CD14-positive monocyte (primary cell): Measurements from ENCODE around the gene ZPR1. TPM values are rescaled to one million over a fixed set of nuclear protein-coding genes. Genes with fewer than 3 reads are reported as not detected.
A peak's percentile ranks its signal among the peaks of the same experiment; 100 is the strongest.

Source experiments
- DNase-seq, 3 donors: peaks; one replicate each; pipeline ENCODE4 v3.0.0-alpha.2; 2011 to 2022
- H2AFZ ChIP-seq: 2 replicates; pipeline ENCODE4 v1.6.0; 2012; ENCODE audit warnings: mild to moderate bottlenecking, low read depth, low read length, inconsistent platforms; ENCODE audit not compliant: insufficient read depth, poor library complexity, severe bottlenecking
- H3K27ac ChIP-seq, 2 donors: 1 replicate in 1 of 2; 2 replicates in 1 of 2; pipeline ENCODE4 v1.5.1; 2012 to 2013; ENCODE audit warnings: low read length in 2 of 2, control low read depth in 1 of 2, inconsistent platforms in 1 of 2, low read depth in 1 of 2, mild to moderate bottlenecking in 1 of 2
- H3K27me3 ChIP-seq, 2 donors: one replicate each; pipeline versions ENCODE4 v1.6.0 to v1.6.1; 2011 to 2013; ENCODE audit warnings: low read length in 2 of 2; ENCODE audit not compliant: control insufficient read depth in 2 of 2, insufficient read depth in 2 of 2
- H3K36me3 ChIP-seq, 2 donors: replicated peaks in 1 of 2; 1 replicate in 1 of 2; 2 replicates in 1 of 2; pipeline versions ENCODE4 v1.5.1 to v1.6.1; 2012 to 2013; ENCODE audit warnings: low read length in 2 of 2, control low read depth in 1 of 2, inconsistent platforms in 1 of 2, mild to moderate bottlenecking in 1 of 2; ENCODE audit not compliant: insufficient read depth in 2 of 2, control insufficient read depth in 1 of 2
- H3K4me1 ChIP-seq, 2 donors: 1 replicate in 1 of 2; 2 replicates in 1 of 2; pipeline versions ENCODE4 v1.5.1 to v1.6.1; 2012 to 2013; ENCODE audit warnings: low read length in 2 of 2, control low read depth in 1 of 2, inconsistent platforms in 1 of 2, mild to moderate bottlenecking in 1 of 2, moderate library complexity in 1 of 2; ENCODE audit not compliant: insufficient read depth in 2 of 2, control insufficient read depth in 1 of 2
- H3K4me2 ChIP-seq: replicated peaks from 2 replicates; pipeline ENCODE3; 2012; ENCODE audit warnings: low read length, moderate library complexity, mild to moderate bottlenecking; ENCODE audit not compliant: poor library complexity, severe bottlenecking; ENCODE audit errors: extremely low read depth
- H3K4me3 ChIP-seq, 3 experiments: fragments of 200-600 bp in 1 of 3; sonication (generic) in 1 of 3; replicated peaks in 1 of 3; 1 replicate in 2 of 3; 2 replicates in 1 of 3; pipeline ENCODE4 v1.5.1; 2011 to 2013; ENCODE audit warnings: low read length in 3 of 3, mild to moderate bottlenecking in 3 of 3, control low read depth in 2 of 3, low read depth in 2 of 3, inconsistent platforms in 1 of 3, moderate library complexity in 1 of 3
- H3K79me2 ChIP-seq: 2 replicates; pipeline ENCODE4 v1.6.0; 2012; ENCODE audit warnings: mild to moderate bottlenecking, control low read depth, inconsistent platforms, low read length, moderate library complexity; ENCODE audit not compliant: insufficient read depth
- H3K9ac ChIP-seq: 2 replicates; pipeline ENCODE4 v1.6.0; 2017; ENCODE audit warnings: low read length, mild to moderate bottlenecking; ENCODE audit not compliant: insufficient read depth, poor library complexity, severe bottlenecking
- H3K9me3 ChIP-seq, 2 donors: replicated peaks in 1 of 2; 1 replicate in 1 of 2; 2 replicates in 1 of 2; pipeline versions ENCODE4 v1.5.1 to v1.6.1; 2012 to 2013; ENCODE audit warnings: low read length in 2 of 2, control low read depth in 1 of 2; ENCODE audit not compliant: control insufficient read depth in 1 of 2, insufficient read depth in 1 of 2
- H4K20me1 ChIP-seq: 2 replicates; pipeline ENCODE4 v1.6.0; 2012; ENCODE audit warnings: mild to moderate bottlenecking, low read length, control low read depth, moderate library complexity; ENCODE audit not compliant: insufficient read depth
- H3K27ac Mint-ChIP-seq, 7 donors: one replicate each; pipeline ENCODE4 v1.8.0; 2020; ENCODE audit warnings: mild to moderate bottlenecking in 7 of 7, mixed read lengths in 7 of 7, moderate library complexity in 6 of 7, inconsistent platforms in 2 of 7
- H3K27me3 Mint-ChIP-seq, 3 donors: one replicate each; pipeline ENCODE4 v1.8.0; 2021 to 2022; ENCODE audit warnings: low read depth in 3 of 3, mild to moderate bottlenecking in 3 of 3, mixed read lengths in 3 of 3, moderate library complexity in 3 of 3, inconsistent platforms in 1 of 3
- H3K36me3 Mint-ChIP-seq, 2 donors: one replicate each; pipeline ENCODE4 v1.8.0; 2020; ENCODE audit warnings: mixed read lengths in 2 of 2, inconsistent platforms in 1 of 2, mild to moderate bottlenecking in 1 of 2
- H3K4me1 Mint-ChIP-seq: one replicate; pipeline ENCODE4 v1.8.0; 2020; ENCODE audit warnings: mild to moderate bottlenecking, mixed read lengths
- H3K4me3 Mint-ChIP-seq, 2 donors: one replicate each; pipeline ENCODE4 v1.8.0; 2020; ENCODE audit warnings: mild to moderate bottlenecking in 2 of 2, mixed read lengths in 2 of 2, moderate library complexity in 1 of 2
- H3K9me3 Mint-ChIP-seq, 7 donors: one replicate each; pipeline ENCODE4 v1.8.0; 2020 to 2022; ENCODE audit warnings: mixed read lengths in 7 of 7, mild to moderate bottlenecking in 6 of 7, moderate library complexity in 6 of 7, inconsistent platforms in 2 of 7
- CTCF ChIP-seq: fragments of 200-600 bp; IDR thresholded peaks from one replicate; pipeline ENCODE4 v1.8.0; 2022; ENCODE audit warnings: antibody characterized with exemption, mild to moderate bottlenecking
- WGBS: methylation state at CpG from one replicate; pipeline ENCODE4 v1.1.5; 2013; ENCODE audit warnings: missing lambda C conversion rate; ENCODE audit not compliant: insufficient coverage; 5-methylcytosine and 5-hydroxymethylcytosine counted together
- intact Hi-C, 2 donors: fragments of 100-400 bp; cut with micrococcal nuclease; formaldehyde crosslinking; loops; one replicate each; pipeline versions ENCODE4 v1.15.0 to v1.15.1; 2023
- polyA plus RNA-seq, 3 donors: library from polyadenylated mRNA; depleted of rRNA in 1 of 3; unstranded in 2 of 3; stranded (reverse) in 1 of 3; fragments of 300-500 nt in 2 of 3; fragments of >200 nt in 1 of 3; fragmentation: Illumina TruSeq in 2 of 3; gene quantifications; 1 replicate in 2 of 3; 2 replicates in 1 of 3; pipeline ENCODE4 v1.2.3, GENCODE V29; 2012 to 2021

The ZPR1 gene
- polyA plus RNA-seq, 3 donors: 24.4 to 35.5 (median 35.2) TPM

- Histone ChIP-seq H3K4me2 (no peak overlapping the region), H3K9ac (no peak overlapping the region), H3K9me3 (no peaks in the 10 kb centered on the region), H3K36me3 (peaks cover 85 to 90% of the 10 kb centered on the region in 2 donors), H3K4me1 (peaks cover 8 to 11% of the 10 kb centered on the region in 2 donors), H2AFZ (no peak overlapping the region), H3K4me3 (no peak overlapping the region), H4K20me1 (peaks cover 4% of the 10 kb centered on the region), H3K27me3 (no peaks in the 10 kb centered on the region), H3K79me2 (peaks cover 34% of the 10 kb centered on the region), H3K27ac (no peak overlapping the region)
- Mint-ChIP-seq H3K4me1 (peaks cover 11% of the 10 kb centered on the region), H3K27me3 (no peaks in the 10 kb centered on the region), H3K4me3 (no peak overlapping the region), H3K27ac (peak overlapping the region in 1 of 7 donors; percentile 13), H3K36me3 (peaks cover 86 to 94% of the 10 kb centered on the region in 2 donors), H3K9me3 (no peaks in the 10 kb centered on the region)
- no peak for TF ChIP-seq CTCF
- WGBS: 93% methylated on average over 2 of the region's 4 CpGs
- no peak for DNase-seq
- intact Hi-C loops: loop anchor here in 1 of 2 donors (10.0 kb wide), 1 partner anchor 542 kb away; the partner anchor contains the start of gene CEP164
Observed at GRCh38 chr11:116782728-116783127, 5.1 kb downstream of the ZPR1 start.

- no peak overlapping the region for H3K27ac ChIP-seq
- H3K36me3 ChIP-seq: peaks cover 61 to 79% of the 10 kb centered on the region in 2 donors
- Mint-ChIP-seq H3K4me3 (no peak overlapping the region), H3K9me3 (no peaks in the 10 kb centered on the region), H3K4me1 (peaks cover 9% of the 10 kb centered on the region), H3K27me3 (peaks cover 0 to 2% (median 0%) of the 10 kb centered on the region in 3 donors), H3K27ac (no peak overlapping the region), H3K36me3 (peaks cover 69 to 79% of the 10 kb centered on the region in 2 donors)
- no peak overlapping the region for H3K9ac ChIP-seq
- intact Hi-C loops: no loop called here
- no peak overlapping the region for H2AFZ ChIP-seq
- no peak overlapping the region for H3K4me3 ChIP-seq
- no peaks in the 10 kb centered on the region for H3K27me3 ChIP-seq
- H3K79me2 ChIP-seq: no peaks in the 10 kb centered on the region
- peaks cover 4% of the 10 kb centered on the region for H4K20me1 ChIP-seq
- TF ChIP-seq CTCF: no peak
- no peak for DNase-seq
- no peak overlapping the region for H3K4me2 ChIP-seq
- no peaks in the 10 kb centered on the region for H3K9me3 ChIP-seq
- H3K4me1 ChIP-seq: peaks cover 6 to 11% of the 10 kb centered on the region in 2 donors
- 100% methylated on average over 4 of the region's 4 CpGs for WGBS
Observed at GRCh38 chr11:116778556-116778955, 9.3 kb downstream of the ZPR1 start.
